HEK293 (cell line): Measurements from ENCODE around the gene MLEC.

Experiments used
- CTCF ChIP-seq: fragments of 450-650 bp; formaldehyde crosslinking; IDR thresholded peaks from 2 replicates; pipeline ENCODE4 v1.5.1; 2016; ENCODE audit warnings: missing biosample characterization, missing genetic modification characterization
- MZF1 ChIP-seq: fragments of 450-650 bp; formaldehyde crosslinking; IDR thresholded peaks from 2 replicates; pipeline ENCODE4 v1.5.1; 2017; ENCODE audit warnings: missing biosample characterization, missing genetic modification characterization, borderline replicate concordance
- REST ChIP-seq: fragments of 450-650 bp; formaldehyde crosslinking; IDR thresholded peaks from 2 replicates; pipeline ENCODE4 v1.5.1; 2016; ENCODE audit warnings: missing biosample characterization, missing genetic modification characterization
- ZBTB17 ChIP-seq: fragments of 450-650 bp; formaldehyde crosslinking; IDR thresholded peaks from 2 replicates; pipeline ENCODE4 v1.5.1; 2016; ENCODE audit warnings: missing biosample characterization, missing genetic modification characterization
- ZNF335 ChIP-seq: fragments of 450-650 bp; formaldehyde crosslinking; conservative IDR thresholded peaks from 2 replicates; pipeline ENCODE4 v1.5.1; 2016; ENCODE audit warnings: missing biosample characterization, missing genetic modification characterization
- ZNF629 ChIP-seq: fragments of 450-650 bp; formaldehyde crosslinking; IDR thresholded peaks from 2 replicates; pipeline ENCODE4 v1.5.1; 2017; ENCODE audit warnings: missing biosample characterization, missing genetic modification characterization

- TF ChIP-seq REST (no peak), CTCF (tag by site-specific recombination) (no peak), ZNF335 (tag by site-specific recombination) (no peak), ZBTB17 (no peak), ZNF629 (no peak), MZF1 (tag by site-specific recombination) (no peak)
Observed at GRCh38 chr12:120737557-120738251, 50.8 kb downstream of the MLEC start.
